Measurements from ENCODE around the gene KIF1B. TPM values are rescaled to one million over a fixed set of nuclear protein-coding genes. Genes with fewer than 3 reads are reported as not detected.

The KIF1B gene
- total and polyA plus RNA-seq, 2 experiments from 2014 or later, result 21.5 to 68.4 TPM

- no peak overlapping the region for H3K27ac ChIP-seq (ENCODE audit: low read depth)
- Mint-ChIP-seq H3K4me1 (peaks cover 12% of the 10 kb centered on the region), H3K9me3 (no peaks in the 10 kb centered on the region; the same call in 2 of the 3 replicates), H3K36me3 (ENCODE audit: low read depth) (peaks cover 11% of the 10 kb centered on the region), H3K27ac (no peak overlapping the region), H3K4me3 (no peak overlapping the region), H3K27me3 (ENCODE audit: insufficient read depth, low read depth, poor library complexity) (peaks cover 8% of the 10 kb centered on the region)
- H3K4me1 ChIP-seq (ENCODE audit: insufficient read depth), result peaks cover 10% of the 10 kb centered on the region; the same call in 1 of the 2 replicates
- H3K27me3 ChIP-seq (ENCODE audit: insufficient read depth), result no peaks in the 10 kb centered on the region
- DNase-seq (ENCODE audit: low spot score), result no peak
- no peaks in the 10 kb centered on the region for H3K9me2 ChIP-seq (ENCODE audit: insufficient read depth)
- H3K4me3 ChIP-seq, result no peak overlapping the region
- H3K4me2 ChIP-seq, result no peak overlapping the region
- no peaks in the 10 kb centered on the region; the same call in 1 of the 2 replicates for H3K36me3 ChIP-seq (ENCODE audit: insufficient read depth)
- H3F3A ChIP-seq (replicated peaks; ENCODE audit: low read depth), result 0 out of 2 replicates have a peak, but pooled peaks cover 3% of the 10 kb centered on the region
- TF ChIP-seq ETS1 (IDR thresholded peaks at IDR 0.05) (no peak), ZNF462 (CRISPR knock-in tag; IDR thresholded peaks at IDR 0.05) (no peak), CTCF (conservative IDR thresholded peaks at IDR 0.05; ENCODE audit: low read depth in 2 of 2) (no peak), JUNB (IDR thresholded peaks at IDR 0.05; ENCODE audit: unreplicated experiment) (no peak)
- H3K79me2 ChIP-seq (replicated peaks; ENCODE audit: insufficient read depth), result no peaks in the 10 kb centered on the region
- no peak for ATAC-seq
- no peaks in the 10 kb centered on the region; the same call in 1 of the 2 replicates for H4K20me1 ChIP-seq (replicated peaks; ENCODE audit: insufficient read depth)
- no peak overlapping the region for H2AFZ ChIP-seq
These were observed 173.8 kb downstream of the KIF1B start for GRCh38 chr1:10384219-10384618.
